Inflammatory macrophage (primary cell): Measurements from ENCODE around the gene KCNK3.
A peak's percentile ranks its signal among the peaks of the same experiment; 100 is the strongest.
"Not testable (repeated sequence)": the region's sequence is repeated elsewhere in the genome, so short reads cannot be mapped to it uniquely, and the experiment has no call there.

Experiments
- DNase-seq, 2 donors: peaks; one replicate each; pipeline ENCODE4 v3.0.0-alpha.2; 2020 to 2022

The KCNK3 gene

GRCh38 chr2:26733413-26733812, 40.9 kb downstream of the KCNK3 start:
- no peak for DNase-seq

- DNase-seq, result no peak
These were observed 42.6 kb downstream of the KCNK3 start for GRCh38 chr2:26735097-26735496.

- no peak for DNase-seq
These were observed 43.5 kb downstream of the KCNK3 start for GRCh38 chr2:26735883-26736588.

- DNase-seq, result no peak
These were observed 44.7 kb downstream of the KCNK3 start for GRCh38 chr2:26737221-26737620.

- DNase-seq, result no peak
These were observed 46.0 kb downstream of the KCNK3 start for GRCh38 chr2:26738481-26738880.

- DNase-seq, result no peak
These were observed 47.0 kb downstream of the KCNK3 start for GRCh38 chr2:26739514-26739913.

GRCh38 chr2:26740346-26740745, 47.8 kb downstream of the KCNK3 start:
- DNase-seq, result no peak

GRCh38 chr2:26740890-26741302, 48.4 kb downstream of the KCNK3 start:
- DNase-seq, result peak in 1 of 2 donors; percentile 6

- no peak for DNase-seq
These were observed 49.7 kb downstream of the KCNK3 start for GRCh38 chr2:26742048-26742770.

GRCh38 chr2:26743852-26744251, 51.3 kb downstream of the KCNK3 start:
- no peak for DNase-seq

GRCh38 chr2:26744953-26745352, 52.4 kb downstream of the KCNK3 start:
- DNase-seq, result no peak

- DNase-seq, result peak; percentile 70 to 83
These were observed 53.2 kb downstream of the KCNK3 start for GRCh38 chr2:26745609-26746327.

GRCh38 chr2:26746934-26747333, 54.4 kb downstream of the KCNK3 start:
- no peak for DNase-seq

- not testable (repeated sequence) for DNase-seq
These were observed 57.4 kb downstream of the KCNK3 start for GRCh38 chr2:26749787-26750420.

GRCh38 chr2:26750467-26750866, 57.9 kb downstream of the KCNK3 start:
- not testable (repeated sequence) for DNase-seq

- DNase-seq, result no peak
These were observed 60.1 kb downstream of the KCNK3 start for GRCh38 chr2:26752656-26753055.

GRCh38 chr2:26754539-26754938, 62.0 kb downstream of the KCNK3 start:
- DNase-seq, result no peak

- DNase-seq, result no peak
These were observed 62.6 kb downstream of the KCNK3 start for GRCh38 chr2:26754972-26755670.

GRCh38 chr2:26756337-26756736, 63.8 kb downstream of the KCNK3 start:
- DNase-seq, result peak; percentile 26 to 43

- DNase-seq, result peak in 1 of 2 donors; percentile 21
These were observed 65.6 kb downstream of the KCNK3 start for GRCh38 chr2:26757873-26758789.

- no peak for DNase-seq
These were observed 66.3 kb downstream of the KCNK3 start for GRCh38 chr2:26758790-26759321.
